CD4-positive, alpha-beta T cell treated with Interleukin-6 at 100 ng/mL for 8 hours (primary cell): Measurements from ENCODE around the gene XRRA1.
"Not testable (repeated sequence)": the region's sequence is repeated elsewhere in the genome, so short reads cannot be mapped to it uniquely, and the experiment has no call there.

Source experiments
- DNase-seq: peaks from one replicate; pipeline ENCODE4 v3.0.0-alpha.2; 2020; ENCODE audit warnings: mixed read lengths, low spot score

Gene XRRA1, protein sequence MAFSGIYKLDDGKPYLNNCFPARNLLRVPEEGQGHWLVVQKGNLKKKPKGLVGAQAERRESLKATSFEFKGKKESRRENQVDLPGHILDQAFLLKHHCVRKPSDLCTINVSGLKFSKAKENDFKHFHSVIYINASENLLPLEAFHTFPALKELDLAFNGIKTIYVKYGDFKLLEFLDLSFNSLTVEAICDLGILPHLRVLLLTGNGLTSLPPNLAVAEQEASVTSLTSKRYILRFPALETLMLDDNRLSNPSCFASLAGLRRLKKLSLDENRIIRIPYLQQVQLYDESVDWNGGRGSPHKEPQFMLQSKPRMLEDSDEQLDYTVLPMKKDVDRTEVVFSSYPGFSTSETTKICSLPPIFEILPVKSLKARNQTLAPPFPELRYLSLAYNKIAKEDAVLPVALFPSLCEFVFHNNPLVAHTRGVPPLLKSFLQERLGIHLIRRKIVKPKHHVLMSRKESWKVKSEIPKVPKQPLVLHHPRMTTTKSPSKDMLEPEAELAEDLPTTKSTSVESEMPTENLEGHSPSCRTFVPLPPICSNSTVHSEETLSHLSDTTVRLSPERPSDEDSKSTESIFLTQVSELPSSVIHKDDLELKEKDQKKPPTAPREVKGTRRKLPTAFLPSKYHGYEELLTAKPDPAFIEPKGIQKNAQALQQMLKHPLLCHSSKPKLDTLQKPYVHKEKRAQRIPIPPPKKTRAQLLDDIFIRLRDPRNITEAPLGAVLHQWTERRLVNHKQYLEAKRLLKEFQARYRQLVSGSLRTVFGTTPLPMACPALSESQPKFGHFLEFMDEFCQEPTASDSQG

DNA sequence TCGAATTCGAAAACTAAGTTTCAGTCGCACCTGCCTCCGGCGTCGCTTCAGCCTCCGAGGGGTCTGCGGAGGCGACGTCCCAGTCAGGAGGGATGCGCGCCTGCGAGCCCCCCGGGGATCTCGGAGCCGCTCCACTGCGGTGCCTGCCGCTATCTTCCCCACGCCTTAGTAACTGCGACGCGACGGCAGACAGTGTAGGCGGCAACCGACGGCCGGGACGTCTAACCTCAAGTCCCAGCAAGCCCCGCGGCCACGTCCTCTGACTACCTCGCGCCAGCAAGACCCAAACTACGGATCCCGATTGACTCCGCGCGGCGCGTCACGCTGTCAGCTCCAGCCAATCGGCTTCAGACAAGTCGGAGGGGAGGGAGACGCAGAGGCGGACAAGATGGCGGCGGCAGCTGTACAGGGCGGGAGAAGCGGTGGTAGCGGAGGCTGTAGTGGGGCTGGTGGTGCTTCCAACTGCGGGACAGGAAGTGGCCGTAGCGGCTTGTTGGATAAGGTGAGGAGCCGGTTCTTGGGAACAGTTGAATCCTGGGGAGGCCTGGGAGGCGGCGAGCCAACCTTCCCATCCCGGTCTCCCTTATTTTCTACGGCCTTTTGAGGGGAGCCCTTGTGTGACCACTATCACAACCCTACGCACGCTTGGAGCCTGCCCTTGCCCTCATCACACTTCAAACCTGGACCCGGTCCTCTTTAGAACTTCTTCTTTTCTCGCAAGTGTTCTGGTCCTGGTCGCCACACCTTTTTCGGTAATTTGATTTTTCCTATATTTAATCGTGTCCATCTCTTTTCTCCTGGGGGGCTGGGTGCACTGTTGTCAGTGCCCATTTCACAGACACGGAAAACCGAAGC lies at the start of gene XRRA1, which contains the start of gene SPCS2:
Gene XRRA1, minus strand, starts transcription at position 194 of the 855 bp plus-strand sequence. CDS start 8,213 bp downstream, outside the sequence.
Gene SPCS2, plus strand, starts transcription at position 369 of the 855 bp plus-strand sequence. Its CDS starts 20 bp downstream, at position 389.
- DNase-seq, result peak; percentile 96

DNA sequence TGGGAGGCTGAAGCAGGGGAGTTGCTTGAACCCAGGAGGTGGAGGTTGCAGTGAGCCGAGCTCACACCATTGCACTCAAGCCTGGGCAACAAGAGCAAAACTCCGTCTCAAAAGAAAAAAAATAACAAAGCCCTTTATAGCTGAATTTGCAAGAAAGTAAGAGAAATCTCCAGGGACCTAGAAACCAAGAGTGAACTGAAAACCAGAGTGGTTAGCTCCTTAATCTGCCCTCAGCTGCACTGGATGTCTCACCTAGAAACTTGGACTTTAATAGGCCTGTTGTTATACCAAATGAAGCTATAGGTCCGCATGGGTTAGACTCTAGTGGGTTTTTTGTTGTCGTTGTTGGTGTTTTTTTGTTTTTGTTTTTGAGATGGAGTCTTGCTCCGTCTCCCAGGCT lies 44.0 kb upstream of the XRRA1 start:
- no peak for DNase-seq

DNA sequence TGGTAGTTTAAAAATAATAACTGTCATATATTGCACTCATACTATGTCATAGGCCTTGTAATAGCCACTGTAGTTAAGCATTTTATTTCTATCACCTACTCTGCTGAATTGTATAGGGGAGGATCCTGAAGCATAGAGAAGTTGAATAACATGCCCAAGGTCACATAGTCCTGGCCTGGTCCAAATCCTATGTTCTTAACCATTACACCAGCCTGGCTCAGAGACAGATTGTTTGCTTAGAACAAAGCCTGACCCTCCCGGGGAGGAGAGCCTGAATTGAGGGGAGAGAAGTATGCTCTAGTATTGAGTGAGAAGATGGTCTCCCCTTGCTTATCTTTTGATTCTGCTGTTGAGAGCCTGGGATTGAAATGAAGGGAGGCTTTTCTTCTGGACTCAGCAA lies 42.0 kb upstream of the XRRA1 start:
- DNase-seq, result no peak

DNA sequence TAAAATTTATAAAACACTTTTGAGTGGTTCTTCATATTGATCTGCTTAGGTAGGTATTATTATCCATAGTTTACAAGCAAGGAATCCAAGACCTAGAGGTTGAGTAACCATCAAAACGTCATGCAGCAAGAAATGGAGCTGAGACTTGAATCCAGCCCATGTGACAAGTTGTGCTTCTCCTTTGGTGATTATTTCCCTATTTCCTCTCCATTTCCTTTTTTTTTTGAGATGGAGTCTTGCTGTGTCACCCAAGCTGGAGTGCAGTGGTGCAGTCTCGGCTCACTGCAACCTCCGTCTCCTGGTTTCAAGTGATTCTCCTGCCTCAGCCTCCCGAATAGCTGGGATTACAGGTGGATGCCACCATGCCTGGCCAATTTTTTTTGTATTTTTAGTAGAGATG lies 41.3 kb upstream of the XRRA1 start:
- not testable (repeated sequence) for DNase-seq

DNA sequence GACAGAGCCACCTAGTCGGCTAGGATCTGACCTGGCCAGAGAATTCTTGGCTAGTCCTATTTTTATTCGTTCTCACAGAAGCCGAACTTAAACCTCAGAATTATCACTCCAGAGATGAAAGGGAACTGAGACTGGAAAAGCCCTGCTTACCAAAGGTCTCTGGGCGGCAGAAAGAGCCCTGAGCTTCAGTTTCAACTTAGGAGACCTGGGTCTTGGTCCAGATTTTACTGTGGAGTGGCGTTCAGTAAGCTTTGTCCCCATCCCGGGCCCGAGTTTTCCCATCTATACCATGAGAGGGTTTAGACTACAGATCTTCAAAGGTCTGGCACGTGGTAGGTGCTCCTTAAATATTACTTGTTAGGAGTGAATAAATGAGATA lies 40.4 kb upstream of the XRRA1 start:
- no peak for DNase-seq

DNA sequence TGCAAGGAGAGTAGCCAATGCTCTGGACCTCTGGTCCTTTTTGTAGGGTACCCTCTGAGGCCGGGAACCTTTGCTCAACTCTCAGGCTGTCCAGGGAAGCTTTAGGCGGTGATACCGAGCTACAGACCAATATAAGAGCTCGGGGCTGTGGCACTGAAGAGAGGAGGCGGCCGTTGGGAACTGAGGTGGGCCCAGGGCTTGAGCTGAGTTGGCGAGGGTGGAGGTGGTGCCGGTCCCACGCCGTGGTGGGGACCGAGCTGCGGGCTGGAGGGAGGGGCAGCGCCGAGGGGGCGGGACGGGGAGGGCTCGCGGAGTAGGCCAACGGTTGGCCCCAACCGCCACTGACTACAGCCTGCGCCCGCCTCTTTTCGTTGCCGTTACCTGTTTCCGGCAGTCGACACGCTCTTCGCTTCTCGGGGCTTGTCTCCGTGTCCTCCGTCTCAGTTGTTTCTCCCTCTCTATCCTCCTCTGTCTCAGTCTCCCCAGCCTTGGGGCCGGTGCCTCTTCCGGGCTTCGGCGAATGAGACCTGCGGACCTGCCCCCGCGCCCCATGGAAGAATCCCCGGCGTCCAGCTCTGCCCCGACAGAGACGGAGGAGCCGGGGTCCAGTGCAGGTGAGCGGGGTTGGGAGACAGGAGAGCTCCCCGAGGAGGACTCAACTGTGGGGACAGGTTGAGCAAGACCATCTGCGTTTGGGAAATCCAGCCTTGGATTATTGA lies 39.8 kb upstream of the XRRA1 start, which contains the start of gene NEU3:
Gene NEU3, plus strand, starts transcription at position 393 of the 719 bp plus-strand sequence. Its CDS starts 128 bp downstream, at position 521.
- peak; percentile 83 for DNase-seq

DNA sequence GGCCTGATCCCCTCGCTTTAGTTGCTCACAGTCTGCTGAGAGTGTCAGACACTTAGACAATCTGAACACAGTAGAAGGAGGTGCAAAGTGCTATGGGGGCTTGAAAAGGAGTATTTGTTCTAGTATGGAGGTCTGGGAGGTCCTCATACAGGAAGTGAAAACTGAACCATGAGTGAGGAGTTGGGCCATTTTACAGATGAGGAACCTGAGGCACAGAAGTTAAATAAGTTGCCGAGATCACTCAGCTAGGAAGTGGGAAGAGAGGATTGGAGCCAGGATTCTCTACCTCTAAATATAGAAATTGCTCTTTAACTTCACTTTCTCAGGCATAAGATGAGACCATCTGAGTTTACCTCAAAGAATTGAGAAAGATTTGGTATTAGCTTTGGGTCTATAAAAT lies 35.8 kb upstream of the XRRA1 start:
- DNase-seq, result no peak

DNA sequence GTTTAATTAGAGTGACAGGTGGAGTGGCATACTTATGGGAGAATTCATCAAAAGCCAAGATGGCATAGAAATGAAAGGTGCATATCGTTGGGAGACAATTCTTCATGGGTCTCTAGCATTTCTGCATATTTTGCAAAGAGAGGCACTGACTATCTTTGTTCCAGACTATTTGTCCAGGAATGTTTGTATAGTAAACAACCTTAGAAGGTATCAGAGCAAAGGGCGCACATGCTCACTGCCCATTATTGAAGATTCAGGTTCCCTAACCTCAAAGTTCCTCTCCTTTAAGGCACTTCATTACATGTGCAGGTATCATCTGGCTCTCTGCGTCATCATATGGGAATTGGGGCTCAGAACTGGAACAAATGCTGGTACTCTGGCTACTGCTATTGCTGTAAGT lies 35.2 kb upstream of the XRRA1 start:
- no peak for DNase-seq

DNA sequence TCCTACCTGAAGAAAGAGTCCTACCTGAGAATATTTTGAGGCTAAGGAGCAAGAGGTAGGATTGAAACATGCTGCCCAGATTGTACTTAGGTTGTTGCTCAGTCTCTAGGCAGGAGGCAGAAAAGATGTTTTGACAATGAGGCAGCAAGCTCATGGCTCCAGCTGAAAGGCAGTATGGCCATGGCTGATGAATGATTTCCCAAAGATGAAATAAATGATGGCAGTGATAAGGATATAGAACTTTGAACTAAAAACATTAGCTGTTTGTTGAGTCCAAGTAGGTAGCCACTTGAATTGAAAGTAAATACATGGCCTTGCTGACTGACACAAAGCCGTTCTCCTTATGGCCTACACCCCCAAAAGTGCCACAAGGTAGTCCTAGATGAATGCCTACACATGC lies 33.0 kb upstream of the XRRA1 start:
- DNase-seq, result no peak

DNA sequence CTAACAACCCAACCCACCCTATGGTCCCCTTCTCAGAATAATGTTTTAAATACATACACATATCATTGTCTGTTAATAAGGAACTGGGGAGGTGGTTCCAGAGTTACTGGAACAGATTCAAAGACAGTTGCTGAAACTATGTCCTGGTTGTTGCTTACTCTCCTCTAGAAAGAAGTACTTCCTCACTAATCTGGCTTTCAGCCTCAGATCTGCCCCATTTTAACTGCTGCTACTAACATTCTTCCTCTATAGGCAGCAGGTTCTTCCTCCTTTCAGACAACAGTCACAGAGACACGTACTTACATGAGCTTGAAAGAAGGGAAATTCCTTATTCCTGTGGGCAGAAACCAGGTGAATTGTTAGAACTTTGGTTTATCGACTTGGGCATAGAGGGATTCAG lies 31.7 kb upstream of the XRRA1 start:
- DNase-seq, result no peak

DNA sequence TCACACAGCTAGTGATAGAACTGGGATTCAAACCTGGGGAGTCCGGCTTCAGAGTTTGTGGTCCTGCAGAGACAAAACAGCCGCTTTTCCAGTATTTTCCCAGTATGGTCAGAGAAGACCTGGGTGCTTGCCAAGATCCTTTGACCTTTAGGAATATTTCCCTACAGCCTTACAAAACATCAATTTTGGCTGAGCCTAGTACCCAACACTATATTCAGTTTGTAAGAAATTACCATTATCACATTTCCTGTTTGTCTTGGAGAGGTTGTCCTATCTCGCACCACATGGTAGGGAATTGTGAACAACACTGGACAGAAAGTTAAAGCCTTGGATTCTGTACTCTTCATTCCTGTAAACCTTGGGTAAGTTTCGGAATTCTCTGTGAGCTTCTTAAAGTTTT lies 29.1 kb upstream of the XRRA1 start:
- DNase-seq, result no peak

DNA sequence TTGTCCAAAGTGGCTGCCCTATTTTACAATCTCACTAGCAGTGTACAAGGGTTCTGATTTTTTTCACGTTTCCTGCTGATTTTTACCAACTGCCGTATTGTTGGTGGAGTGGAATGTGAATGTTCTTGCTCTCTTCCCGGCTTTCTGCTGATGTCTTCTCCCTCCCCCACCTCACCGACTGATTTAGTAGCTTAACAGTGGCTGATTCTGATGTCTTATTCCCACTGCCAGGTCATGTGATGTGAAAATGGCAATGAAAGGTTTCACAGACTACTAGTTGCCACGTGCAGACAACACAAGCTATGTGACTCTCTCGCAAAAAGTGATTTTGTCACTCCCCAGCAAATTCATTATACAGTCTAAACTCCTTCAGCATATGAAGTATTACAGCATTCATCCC lies 22.5 kb upstream of the XRRA1 start:
- no peak for DNase-seq

DNA sequence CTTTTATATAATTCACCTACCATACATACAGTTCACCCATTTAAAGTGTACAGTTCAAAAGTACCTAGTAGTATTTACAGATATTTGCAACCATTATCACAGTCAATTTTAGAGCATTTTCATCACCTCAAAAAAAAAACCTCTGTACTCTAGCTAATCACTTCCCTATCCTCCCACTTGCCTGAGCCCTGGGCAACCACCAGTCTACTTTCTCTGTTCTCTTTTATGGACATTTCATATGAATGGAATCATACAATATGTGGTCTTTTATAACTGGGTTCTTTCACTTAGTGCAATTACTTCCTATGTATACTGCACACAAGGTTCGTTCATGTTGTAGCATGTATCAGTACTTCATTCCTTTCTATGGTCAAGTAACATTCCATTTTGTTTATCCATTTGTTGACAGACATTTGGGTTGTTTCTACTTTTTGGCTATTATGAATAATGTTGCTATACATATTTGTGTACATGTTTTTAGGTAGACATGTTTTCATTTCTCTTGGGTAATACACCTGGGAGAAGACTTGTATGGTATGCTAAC lies 22.0 kb upstream of the XRRA1 start:
- DNase-seq, result no peak

DNA sequence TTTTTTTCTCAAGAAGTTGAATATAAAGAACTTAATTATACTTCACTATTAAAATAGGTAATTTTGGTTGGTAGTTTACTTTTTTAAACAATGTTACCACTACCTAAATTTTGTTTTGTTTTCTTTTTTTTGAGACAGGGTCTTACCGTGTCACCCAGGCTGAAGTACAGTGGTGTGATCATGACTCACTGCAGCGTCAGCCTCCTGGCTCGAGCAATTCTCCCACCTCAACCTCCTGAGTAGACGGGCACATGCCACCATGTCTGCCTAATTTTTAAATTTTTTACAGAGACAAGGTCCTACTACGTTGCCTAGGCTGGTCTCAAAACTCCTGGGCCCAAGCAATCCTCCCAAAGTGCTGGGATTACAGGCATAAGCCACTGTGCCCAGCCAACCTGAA lies 17.8 kb upstream of the XRRA1 start:
- DNase-seq, result no peak

DNA sequence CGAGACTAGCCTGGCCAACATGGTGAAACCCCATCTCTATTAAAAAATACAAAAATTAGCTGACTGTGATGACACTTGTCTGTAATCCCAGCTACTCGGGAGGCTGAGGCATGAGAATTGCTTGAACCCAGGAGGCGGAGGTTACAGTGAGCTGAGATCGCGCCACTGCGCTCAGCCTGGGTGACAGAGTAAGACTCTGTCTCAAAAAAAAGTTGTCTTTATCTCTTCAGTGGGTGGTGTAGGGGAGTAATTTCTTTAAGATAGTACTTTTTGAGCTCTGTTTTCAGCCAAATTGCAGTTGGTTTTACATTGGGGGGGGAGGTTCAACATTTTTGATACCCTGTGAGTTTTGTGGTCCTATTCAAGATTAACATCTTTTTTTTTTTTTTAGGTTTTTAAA lies 11.2 kb upstream of the XRRA1 start:
- not testable (repeated sequence) for DNase-seq

DNA sequence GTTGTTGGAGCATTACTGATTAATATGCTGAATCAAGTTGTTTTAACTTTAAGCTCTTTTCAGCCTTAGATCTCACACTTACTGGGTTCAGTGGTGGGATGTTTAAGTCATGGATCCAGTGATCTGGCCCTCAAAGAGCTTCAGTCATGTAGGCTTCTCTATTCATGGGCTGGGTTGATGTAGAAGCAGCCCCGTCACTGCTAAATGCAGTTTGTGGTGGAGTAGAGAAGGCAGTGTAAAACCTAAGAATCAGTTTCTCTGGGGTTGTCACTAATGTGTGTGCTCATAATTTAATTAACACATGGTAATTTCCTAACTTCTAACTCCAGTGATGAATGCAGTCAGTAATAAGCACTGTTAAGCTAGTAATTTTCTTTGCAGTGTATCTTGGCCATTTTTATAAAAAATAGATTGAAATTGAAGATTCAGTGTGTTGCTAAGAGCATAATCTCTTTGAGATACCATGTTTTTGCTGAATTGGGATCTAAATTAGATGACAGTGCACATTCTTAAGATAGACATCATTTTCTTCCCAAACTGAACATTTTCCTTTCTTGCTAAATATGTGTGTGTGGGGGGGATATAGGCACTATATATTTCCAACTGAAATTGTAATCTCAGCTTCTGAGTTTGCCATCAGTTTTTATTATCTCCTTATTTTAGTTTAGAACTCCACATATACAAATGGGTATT lies 9.2 kb upstream of the XRRA1 start:
- no peak for DNase-seq

DNA sequence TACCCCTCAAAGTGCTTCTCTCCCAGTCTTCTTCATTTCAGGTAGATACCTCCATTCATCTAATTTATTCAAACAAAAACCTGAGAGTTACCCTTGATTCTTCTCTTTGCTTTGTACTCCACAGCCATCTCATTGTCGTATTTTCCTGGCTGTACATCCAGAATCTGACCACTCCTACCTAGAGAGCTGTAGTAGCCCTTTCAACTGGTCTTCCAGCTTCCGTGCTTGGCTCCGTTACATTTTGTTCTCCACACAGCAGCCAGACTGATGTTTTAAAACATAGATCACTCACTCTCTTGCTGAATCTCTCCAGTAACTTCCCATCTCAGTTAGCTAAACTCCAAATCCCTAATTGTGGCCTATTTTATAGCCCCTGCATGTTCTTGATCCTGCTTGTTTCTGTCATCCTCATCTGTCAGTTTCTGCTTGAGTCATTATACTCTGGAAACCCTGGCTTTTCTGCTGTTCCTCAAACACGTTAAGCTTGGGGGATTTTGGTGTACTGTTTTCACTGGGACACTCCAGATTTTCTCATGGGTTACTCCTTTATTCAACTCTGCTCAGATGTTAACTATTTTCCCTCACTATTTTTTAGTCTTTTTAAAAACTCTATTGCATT lies 7.6 kb upstream of the XRRA1 start:
- no peak for DNase-seq

DNA sequence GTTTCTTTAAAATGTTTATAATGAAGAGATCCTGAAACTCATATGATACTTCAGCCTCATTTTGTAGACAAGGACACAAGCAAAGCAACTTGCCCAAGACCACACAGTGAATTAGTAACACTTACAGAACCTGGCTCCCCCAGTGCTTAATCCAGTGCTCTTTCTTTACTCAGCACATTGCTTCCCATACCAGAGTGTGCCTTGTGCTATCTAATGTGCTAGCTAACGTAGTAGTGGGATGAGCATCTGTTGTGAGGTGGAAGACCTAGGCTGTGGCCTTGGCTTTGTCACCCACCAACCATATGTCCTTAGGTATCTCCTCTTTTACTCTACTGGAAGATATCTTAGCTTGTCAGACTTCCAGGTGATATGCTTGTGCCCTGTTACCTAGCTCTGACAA lies 5.3 kb upstream of the XRRA1 start:
- no peak for DNase-seq

DNA sequence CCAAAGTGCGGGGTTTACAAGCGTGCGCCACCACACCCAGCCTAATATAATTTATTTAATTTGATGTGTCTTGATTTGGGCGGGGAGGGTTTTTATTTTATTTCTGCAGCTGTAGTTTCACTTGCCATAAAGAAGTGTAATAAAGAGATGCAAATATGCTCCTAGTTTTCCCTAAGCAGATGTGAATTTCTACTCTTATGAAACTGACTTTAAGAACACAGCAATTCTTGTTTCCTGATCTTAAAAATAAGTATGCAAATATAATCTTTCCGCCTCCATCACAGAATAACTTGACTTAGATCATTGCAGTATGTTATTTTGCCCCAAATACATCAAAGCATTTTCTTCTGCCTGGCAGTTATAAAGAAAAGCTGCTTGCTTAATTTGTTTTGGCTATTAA lies 4.6 kb upstream of the XRRA1 start:
- DNase-seq, result no peak

DNA sequence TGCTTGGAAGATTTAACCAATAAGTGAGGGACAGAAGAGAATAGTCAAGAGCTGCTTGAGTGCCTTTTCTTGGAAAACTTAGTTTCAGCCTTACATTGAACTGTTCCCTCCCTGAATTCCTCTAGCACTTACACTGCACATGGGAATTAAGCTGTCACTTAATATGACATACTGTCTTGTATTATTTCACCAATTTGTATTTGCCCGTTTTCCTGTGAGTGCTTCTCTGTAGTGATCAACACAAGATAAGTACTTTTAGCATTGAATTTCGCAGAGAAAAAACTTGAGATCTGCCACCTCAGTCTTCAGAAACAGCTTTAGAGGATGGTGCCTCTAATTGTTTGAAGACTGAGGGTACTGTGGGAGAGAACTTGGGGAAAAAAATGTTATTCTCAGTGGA lies 3.9 kb upstream of the XRRA1 start:
- DNase-seq, result no peak
